ENCODE measurements around the gene CGREF1.

CGREF1 gene

DNA sequence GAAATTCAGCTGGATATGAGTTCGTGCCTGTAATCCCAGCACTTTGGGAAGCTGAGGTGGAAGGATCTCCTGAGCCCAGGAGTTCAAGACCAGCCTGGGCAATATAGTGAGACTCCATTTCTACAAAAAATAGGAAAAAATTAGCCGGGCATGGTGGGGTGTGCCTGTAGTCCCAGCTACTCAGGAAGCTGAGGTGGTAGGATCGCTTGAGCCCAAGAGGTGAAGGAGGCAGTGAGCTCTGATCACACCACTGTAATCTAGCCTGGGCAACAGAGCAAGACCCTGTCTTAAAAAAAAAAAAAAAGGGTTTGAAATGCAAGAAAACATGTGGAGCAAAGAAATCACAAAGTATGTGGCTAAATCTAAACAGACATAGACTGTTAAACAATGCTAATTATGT lies 9.8 kb downstream of the CGREF1 start:
- TF ChIP-seq, protein P1, sequence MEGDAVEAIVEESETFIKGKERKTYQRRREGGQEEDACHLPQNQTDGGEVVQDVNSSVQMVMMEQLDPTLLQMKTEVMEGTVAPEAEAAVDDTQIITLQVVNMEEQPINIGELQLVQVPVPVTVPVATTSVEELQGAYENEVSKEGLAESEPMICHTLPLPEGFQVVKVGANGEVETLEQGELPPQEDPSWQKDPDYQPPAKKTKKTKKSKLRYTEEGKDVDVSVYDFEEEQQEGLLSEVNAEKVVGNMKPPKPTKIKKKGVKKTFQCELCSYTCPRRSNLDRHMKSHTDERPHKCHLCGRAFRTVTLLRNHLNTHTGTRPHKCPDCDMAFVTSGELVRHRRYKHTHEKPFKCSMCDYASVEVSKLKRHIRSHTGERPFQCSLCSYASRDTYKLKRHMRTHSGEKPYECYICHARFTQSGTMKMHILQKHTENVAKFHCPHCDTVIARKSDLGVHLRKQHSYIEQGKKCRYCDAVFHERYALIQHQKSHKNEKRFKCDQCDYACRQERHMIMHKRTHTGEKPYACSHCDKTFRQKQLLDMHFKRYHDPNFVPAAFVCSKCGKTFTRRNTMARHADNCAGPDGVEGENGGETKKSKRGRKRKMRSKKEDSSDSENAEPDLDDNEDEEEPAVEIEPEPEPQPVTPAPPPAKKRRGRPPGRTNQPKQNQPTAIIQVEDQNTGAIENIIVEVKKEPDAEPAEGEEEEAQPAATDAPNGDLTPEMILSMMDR (IDR thresholded peaks at IDR 0.05; ENCODE audit: low read depth, low read length) = no peak
- DNase-seq (ENCODE audit: low read depth in 2 of 2) = no peak
- no peak overlapping the region for H3K4me3 ChIP-seq (replicated peaks in 1 of 2; ENCODE audit: low read depth in 2 of 2, low read length in 2 of 2)

DNA sequence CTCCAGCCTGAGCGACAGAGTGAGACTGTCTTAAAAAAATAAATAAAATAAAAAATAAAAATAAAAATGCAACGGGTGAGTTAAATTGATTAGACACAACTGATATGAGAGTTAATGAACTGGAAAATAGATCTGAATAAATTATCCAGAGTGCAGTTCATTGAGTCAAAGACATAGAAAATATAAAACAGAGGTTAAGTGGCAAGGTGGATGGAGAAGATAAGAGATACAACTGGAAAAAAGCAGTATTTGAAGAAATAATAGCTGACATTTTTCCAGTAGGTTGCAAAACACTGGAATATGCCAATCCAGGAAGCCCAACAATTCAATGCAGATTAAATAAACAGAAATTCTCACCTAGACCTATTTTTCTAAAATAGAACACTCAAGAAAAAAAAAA lies 10.7 kb downstream of the CGREF1 start:
- TF ChIP-seq, protein P1 (IDR thresholded peaks at IDR 0.05; ENCODE audit: low read depth, low read length) = no peak
- no peak for DNase-seq (ENCODE audit: low read depth in 2 of 2)
- no peak overlapping the region for H3K4me3 ChIP-seq (replicated peaks in 1 of 2; ENCODE audit: low read depth in 2 of 2, low read length in 2 of 2)

DNA sequence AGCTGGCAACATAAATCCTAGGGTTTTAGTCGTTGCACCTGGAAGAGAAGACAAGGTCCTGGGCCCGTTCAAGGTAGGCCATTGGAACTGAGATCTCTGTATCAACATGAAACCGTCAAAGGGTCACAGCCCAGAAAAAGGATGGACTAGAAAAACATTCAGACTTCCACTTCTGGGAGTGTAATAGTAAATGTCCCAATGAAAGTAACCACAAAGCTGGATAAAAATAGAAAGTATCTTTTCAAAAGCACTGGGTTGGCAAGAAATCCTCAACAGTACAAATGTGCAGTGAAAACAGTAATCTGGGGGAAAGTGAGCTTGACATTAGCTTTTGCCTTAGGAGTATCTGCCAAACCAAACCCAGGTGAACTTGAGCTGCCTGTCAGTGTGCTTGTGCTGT lies 12.9 kb downstream of the CGREF1 start:
- H3K4me3 ChIP-seq (replicated peaks in 1 of 2; ENCODE audit: low read depth in 2 of 2, low read length in 2 of 2) = no peak overlapping the region
- DNase-seq (ENCODE audit: low read depth in 2 of 2) = no peak
- TF ChIP-seq, protein P1 (IDR thresholded peaks at IDR 0.05; ENCODE audit: low read depth, low read length) = no peak

DNA sequence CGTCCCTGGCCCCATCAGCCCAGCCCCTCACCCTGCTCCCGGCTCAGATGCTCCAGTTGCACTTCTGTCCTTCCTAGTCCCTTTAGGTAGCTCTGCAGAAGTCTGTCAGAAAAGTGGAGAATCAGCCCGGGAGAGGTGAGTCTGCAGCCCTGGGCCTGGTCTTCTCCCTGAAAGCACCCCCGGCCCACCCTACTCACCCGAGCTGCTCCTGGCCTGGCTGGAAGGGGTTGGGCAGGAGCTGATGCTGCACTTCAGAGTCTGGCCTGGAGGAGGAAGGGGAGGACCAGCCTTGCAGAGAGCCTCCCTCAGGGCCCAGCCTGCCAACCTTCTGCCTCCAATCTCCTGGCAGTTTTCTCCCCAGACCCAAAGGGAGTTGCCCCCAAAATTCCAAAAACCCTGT lies 16.6 kb downstream of the CGREF1 start:
- no peak overlapping the region for H3K4me3 ChIP-seq (replicated peaks in 1 of 2; ENCODE audit: low read depth in 2 of 2, low read length in 2 of 2)
- TF ChIP-seq, protein P1 (IDR thresholded peaks at IDR 0.05; ENCODE audit: low read depth, low read length) = no peak
- DNase-seq (ENCODE audit: low read depth in 2 of 2) = no peak

DNA sequence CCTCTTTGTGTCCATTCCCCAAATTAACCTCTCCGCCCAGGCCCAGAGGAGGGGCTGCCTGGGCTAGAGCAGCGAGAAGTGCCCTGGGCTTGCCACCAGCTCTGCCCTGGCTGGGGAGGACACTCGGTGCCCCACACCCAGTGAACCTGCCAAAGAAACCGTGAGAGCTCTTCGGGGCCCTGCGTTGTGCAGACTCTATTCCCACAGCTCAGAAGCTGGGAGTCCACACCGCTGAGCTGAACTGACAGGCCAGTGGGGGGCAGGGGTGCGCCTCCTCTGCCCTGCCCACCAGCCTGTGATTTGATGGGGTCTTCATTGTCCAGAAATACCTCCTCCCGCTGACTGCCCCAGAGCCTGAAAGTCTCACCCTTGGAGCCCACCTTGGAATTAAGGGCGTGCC lies 18.9 kb downstream of the CGREF1 start:
- no peak overlapping the region for H3K4me3 ChIP-seq (replicated peaks in 1 of 2; ENCODE audit: low read depth in 2 of 2, low read length in 2 of 2)
- TF ChIP-seq, protein P1 (IDR thresholded peaks at IDR 0.05; ENCODE audit: low read depth, low read length) = no peak
- no peak for DNase-seq (ENCODE audit: low read depth in 2 of 2)

DNA sequence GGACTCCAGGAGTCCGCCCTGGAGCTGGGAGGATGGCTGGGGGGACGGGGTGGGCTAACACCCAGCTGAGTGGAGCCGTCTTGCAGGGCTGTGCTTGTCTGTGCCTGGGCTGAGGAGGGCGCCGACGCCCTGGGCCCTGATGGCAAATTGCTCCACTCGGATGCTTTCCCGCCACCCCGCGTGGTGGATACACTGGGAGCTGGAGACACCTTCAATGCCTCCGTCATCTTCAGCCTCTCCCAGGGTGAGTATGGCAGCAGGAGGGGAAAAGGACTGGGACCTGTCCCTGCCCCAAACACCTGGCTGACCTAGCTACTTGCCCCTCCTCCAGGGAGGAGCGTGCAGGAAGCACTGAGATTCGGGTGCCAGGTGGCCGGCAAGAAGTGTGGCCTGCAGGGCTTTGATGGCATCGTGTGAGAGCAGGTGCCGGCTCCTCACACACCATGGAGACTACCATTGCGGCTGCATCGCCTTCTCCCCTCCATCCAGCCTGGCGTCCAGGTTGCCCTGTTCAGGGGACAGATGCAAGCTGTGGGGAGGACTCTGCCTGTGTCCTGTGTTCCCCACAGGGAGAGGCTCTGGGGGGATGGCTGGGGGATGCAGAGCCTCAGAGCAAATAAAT lies 19.5 kb downstream of the CGREF1 start:
- H3K4me3 ChIP-seq (replicated peaks in 1 of 2; ENCODE audit: low read depth in 2 of 2, low read length in 2 of 2) = no peak overlapping the region
- TF ChIP-seq, protein P1 (IDR thresholded peaks at IDR 0.05; ENCODE audit: low read depth, low read length) = no peak
- DNase-seq (ENCODE audit: low read depth in 2 of 2) = no peak

DNA sequence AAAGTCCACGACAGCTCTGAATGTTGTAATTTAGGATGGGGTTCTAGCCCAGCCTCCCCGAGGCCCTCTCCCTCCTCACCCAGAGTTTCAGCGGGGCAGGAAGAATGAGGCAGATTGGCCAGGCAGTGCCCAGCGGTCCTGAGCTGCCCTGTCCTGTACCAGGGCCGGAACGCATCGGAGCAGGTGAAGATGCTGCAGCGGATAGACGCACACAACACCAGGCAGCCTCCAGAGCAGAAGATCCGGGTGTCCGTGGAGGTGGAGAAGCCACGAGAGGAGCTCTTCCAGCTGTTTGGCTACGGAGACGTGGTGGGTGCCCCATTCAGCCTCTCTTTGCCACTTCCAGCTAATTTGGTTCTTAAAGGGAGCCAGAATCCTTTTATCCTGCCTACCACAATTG lies 21.6 kb downstream of the CGREF1 start:
- TF ChIP-seq, protein P1 (IDR thresholded peaks at IDR 0.05; ENCODE audit: low read depth, low read length) = no peak
- H3K4me3 ChIP-seq (replicated peaks in 1 of 2; ENCODE audit: low read depth in 2 of 2, low read length in 2 of 2) = no peak overlapping the region
- no peak for DNase-seq (ENCODE audit: low read depth in 2 of 2)
